ENCODE measurements around the gene AKAP6. TPM values are rescaled to one million over a fixed set of nuclear protein-coding genes. Genes with fewer than 3 reads are reported as not detected.

AKAP6 gene
- total RNA-seq, 1 experiment from 2014 or later = 1.9 TPM

- Histone ChIP-seq H3K9me2 (ENCODE audit: insufficient read depth) (no peaks in the 10 kb centered on the region), H3K9me3 (ENCODE audit: control insufficient read depth in 1 of 2, insufficient read depth in 1 of 2, low read depth in 1 of 2, low read length in 2 of 2) (no peaks in the 10 kb centered on the region), H3K4me2 (ENCODE audit: low read length) (no peak overlapping the region), H3K4me1 (ENCODE audit: control insufficient read depth in 1 of 2, insufficient read depth in 2 of 2, low read length in 2 of 2) (no peaks in the 10 kb centered on the region), H3K79me2 (ENCODE audit: insufficient read depth, low read length) (no peaks in the 10 kb centered on the region), H3K36me3 (ENCODE audit: control insufficient read depth in 1 of 2, insufficient read depth in 2 of 2, low read length in 2 of 2) (no peaks in the 10 kb centered on the region), H2AFZ (ENCODE audit: low read depth, low read length, poor library complexity, severe bottlenecking) (no peak overlapping the region), H4K20me1 (ENCODE audit: insufficient read depth) (no peaks in the 10 kb centered on the region), H3K9ac (ENCODE audit: low read length) (no peak overlapping the region), H3K4me3 (replicated peaks in 1 of 2; ENCODE audit: low read depth in 1 of 2, low read length in 2 of 2) (no peak overlapping the region), H3K27ac (ENCODE audit: low read depth, low read length) (no peak overlapping the region), H3K27me3 (ENCODE audit: insufficient read depth, low read length) (no peaks in the 10 kb centered on the region)
- ChIA-PET POLR2A (no interaction called here), CTCF (no interaction called here), RAD21 (ENCODE audit: low non-redundant PET in 1 of 2, low total read pairs in 2 of 2, uncharacterized antibody in 2 of 2, unreplicated experiment in 2 of 2) (no interaction called here)
- DNase-seq (ENCODE audit: low read depth, low spot score) (no peak), ATAC-seq (no peak)
- TF ChIP-seq FOSL1 (IDR thresholded peaks at IDR 0.05; ENCODE audit: low read depth) (no peak), REST (IDR thresholded peaks at IDR 0.05; ENCODE audit: low read depth) (no peak), RAD21 (IDR thresholded peaks at IDR 0.05; ENCODE audit: low read depth) (no peak), CBX3 (IDR thresholded peaks at IDR 0.05; ENCODE audit: low read depth) (no peak), CEBPB (IDR thresholded peaks at IDR 0.05; ENCODE audit: low read depth) (no peak), POLR2A (IDR thresholded peaks at IDR 0.05; ENCODE audit: borderline replicate concordance, extremely low read depth, insufficient read depth, insufficient read length) (no peak), SIN3A (IDR thresholded peaks at IDR 0.05; ENCODE audit: low read depth) (no peak), ZFX (IDR thresholded peaks at IDR 0.05) (no peak), JUND (IDR thresholded peaks at IDR 0.05) (no peak), CTCF (IDR thresholded peaks at IDR 0.05 in 2 of 3, conservative IDR thresholded peaks at IDR 0.05 in 1 of 3; ENCODE audit: borderline replicate concordance in 1 of 3, insufficient read depth in 1 of 3, low read depth in 2 of 3, low read length in 2 of 3) (no peak), POLR2AphosphoS5 (IDR thresholded peaks at IDR 0.05; ENCODE audit: low read depth, low read length) (no peak), EGR1 (IDR thresholded peaks at IDR 0.05; ENCODE audit: low read depth) (no peak), ELF1 (IDR thresholded peaks at IDR 0.05; ENCODE audit: borderline replicate concordance, low read depth) (no peak)
- intact Hi-C loops (cut with micrococcal nuclease) = no loop called here
- BruUV-seq (replicated peaks) = no TSS peak
Measured at GRCh38 chr14:32774214-32774613, 445.1 kb downstream of the AKAP6 start.
